HepG2 (cell line): ENCODE results near the gene RIMBP3C.

ENCODE experiments used
- FOXJ3 ChIP-seq: sonication (generic); formaldehyde crosslinking; IDR thresholded peaks from 2 replicates; pipeline ENCODE4 v1.4.0; 2020; ENCODE audit warnings: missing genetic modification reagents, mild to moderate bottlenecking, borderline replicate concordance
- NFE2L2 ChIP-seq: fragments of 150-350 bp; IDR thresholded peaks from 2 replicates; pipeline ENCODE4 v1.6.1; 2014; ENCODE audit warnings: low read length
- ZNF12 ChIP-seq: sonication (generic); formaldehyde crosslinking; IDR thresholded peaks from 2 replicates; pipeline ENCODE4 v1.5.0; 2020; ENCODE audit warnings: missing genetic modification reagents
- TF ChIP-seq, protein P1 (sequence below): sonication (generic); formaldehyde crosslinking; IDR thresholded peaks from 2 replicates; pipeline ENCODE4 v1.5.0; 2020; ENCODE audit warnings: mild to moderate bottlenecking, missing genetic modification reagents, moderate library complexity
- TF ChIP-seq, protein P2 (sequence below): sonication (generic); formaldehyde crosslinking; IDR thresholded peaks from 2 replicates; pipeline ENCODE4 v1.4.0; 2020; ENCODE audit warnings: missing genetic modification reagents

DNA sequence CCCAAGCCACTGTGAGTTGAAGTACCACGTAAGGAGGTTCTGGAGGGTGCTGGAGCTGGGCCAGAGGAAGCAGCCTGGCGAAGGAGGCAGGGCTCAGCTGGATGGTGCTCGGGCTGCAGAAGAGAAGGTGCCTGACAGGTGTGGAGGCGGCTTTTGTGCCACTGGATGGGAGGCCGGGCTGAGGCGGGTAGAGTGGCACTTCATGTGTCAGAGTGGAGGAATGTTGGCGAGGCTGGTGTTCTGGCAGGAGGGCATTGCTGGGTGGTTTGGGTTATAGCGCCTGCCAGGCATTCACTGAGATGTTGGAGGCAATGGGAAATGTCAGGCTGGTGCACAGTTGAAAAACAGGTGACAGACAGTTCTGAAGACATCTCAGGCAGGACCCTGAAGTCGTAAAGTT, 40.4 kb upstream of the RIMBP3C start:
- TF ChIP-seq, protein P1, sequence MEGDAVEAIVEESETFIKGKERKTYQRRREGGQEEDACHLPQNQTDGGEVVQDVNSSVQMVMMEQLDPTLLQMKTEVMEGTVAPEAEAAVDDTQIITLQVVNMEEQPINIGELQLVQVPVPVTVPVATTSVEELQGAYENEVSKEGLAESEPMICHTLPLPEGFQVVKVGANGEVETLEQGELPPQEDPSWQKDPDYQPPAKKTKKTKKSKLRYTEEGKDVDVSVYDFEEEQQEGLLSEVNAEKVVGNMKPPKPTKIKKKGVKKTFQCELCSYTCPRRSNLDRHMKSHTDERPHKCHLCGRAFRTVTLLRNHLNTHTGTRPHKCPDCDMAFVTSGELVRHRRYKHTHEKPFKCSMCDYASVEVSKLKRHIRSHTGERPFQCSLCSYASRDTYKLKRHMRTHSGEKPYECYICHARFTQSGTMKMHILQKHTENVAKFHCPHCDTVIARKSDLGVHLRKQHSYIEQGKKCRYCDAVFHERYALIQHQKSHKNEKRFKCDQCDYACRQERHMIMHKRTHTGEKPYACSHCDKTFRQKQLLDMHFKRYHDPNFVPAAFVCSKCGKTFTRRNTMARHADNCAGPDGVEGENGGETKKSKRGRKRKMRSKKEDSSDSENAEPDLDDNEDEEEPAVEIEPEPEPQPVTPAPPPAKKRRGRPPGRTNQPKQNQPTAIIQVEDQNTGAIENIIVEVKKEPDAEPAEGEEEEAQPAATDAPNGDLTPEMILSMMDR (CRISPR knock-in tag): no peak
- TF ChIP-seq ZNF12 (CRISPR knock-in tag) (no peak), NFE2L2 (no peak), FOXJ3 (CRISPR knock-in tag) (no peak)
- TF ChIP-seq, protein P2, sequence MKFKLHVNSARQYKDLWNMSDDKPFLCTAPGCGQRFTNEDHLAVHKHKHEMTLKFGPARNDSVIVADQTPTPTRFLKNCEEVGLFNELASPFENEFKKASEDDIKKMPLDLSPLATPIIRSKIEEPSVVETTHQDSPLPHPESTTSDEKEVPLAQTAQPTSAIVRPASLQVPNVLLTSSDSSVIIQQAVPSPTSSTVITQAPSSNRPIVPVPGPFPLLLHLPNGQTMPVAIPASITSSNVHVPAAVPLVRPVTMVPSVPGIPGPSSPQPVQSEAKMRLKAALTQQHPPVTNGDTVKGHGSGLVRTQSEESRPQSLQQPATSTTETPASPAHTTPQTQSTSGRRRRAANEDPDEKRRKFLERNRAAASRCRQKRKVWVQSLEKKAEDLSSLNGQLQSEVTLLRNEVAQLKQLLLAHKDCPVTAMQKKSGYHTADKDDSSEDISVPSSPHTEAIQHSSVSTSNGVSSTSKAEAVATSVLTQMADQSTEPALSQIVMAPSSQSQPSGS (CRISPR knock-in tag): no peak
